DMS153 (cell line): ENCODE measurements around the gene ARHGAP42.
"Not testable (repeated sequence)": the region's sequence is repeated elsewhere in the genome, so short reads cannot be mapped to it uniquely, and the experiment has no call there.

Experiments used
- DNase-seq: peaks from one replicate; lab custom pipeline; 2025; lab: John Stamatoyannopoulos, UW

ARHGAP42 gene

GRCh38 chr11:100872951-100873740, 186.1 kb downstream of the ARHGAP42 start:
- DNase-seq: no peak

DNA sequence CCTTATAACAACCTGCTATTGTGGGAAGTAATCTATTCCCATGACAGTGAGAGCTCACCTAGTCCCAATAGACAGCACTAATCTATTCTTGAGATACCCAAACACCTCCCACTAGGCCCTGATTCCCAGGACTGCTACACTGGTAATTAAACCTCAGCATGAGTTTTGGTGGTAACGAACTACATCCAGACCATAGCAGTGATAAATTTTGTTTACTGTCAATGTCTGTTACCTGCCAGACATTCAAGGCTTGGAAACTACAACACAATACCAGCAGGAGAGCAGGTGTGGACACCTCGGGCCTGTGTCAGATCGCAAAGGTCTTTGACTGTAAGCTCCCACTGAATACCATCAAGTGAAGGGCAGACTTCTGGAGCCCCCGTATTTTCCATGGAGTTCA, 187.1 kb downstream of the ARHGAP42 start:
- DNase-seq: no peak

GRCh38 chr11:100875521-100875869, 188.4 kb downstream of the ARHGAP42 start:
- DNase-seq: no peak

GRCh38 chr11:100876815-100877520, 189.9 kb downstream of the ARHGAP42 start:
- no peak for DNase-seq

GRCh38 chr11:100878474-100878873, 191.4 kb downstream of the ARHGAP42 start:
- DNase-seq: no peak

GRCh38 chr11:100882957-100883356, 195.9 kb downstream of the ARHGAP42 start:
- no peak for DNase-seq

DNA sequence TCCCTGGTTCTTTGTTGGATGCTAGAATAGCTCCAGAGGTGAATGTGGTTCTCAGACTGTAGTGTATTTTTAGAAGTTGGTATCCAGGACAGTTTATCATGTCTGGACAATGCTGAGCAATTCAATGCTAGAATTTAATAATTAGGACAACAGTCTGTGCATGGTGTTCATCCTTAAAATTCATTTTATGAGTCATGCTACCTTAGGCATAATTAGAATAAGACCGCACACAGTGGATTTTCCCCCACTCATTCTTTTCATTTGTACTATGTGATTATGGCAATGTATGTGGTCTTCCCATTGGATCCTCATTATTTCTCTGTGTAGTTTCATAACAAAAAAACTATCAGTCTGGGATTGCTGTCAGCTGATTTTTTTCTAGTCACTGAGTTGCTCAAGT, 196.7 kb downstream of the ARHGAP42 start:
- no peak for DNase-seq

GRCh38 chr11:100887659-100888058, 200.6 kb downstream of the ARHGAP42 start:
- no peak for DNase-seq

DNA sequence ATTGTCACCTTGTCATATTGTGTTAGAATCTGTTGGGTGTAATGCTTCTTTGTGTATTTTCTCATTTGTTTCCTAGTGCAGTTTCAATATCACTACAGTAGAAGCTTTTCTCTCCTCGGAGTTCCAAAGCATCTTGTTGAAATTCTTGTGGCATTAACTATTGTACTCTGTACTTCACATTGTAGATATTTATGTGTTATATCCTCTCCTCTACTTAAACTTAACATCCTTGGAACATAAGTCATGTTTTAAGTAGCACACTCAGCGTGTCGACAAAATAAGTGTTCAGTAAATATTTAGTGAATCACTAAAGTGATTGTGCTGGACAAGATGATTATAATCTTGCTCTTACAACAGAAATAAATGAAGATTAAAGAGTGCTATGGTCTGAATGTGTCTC, 201.7 kb downstream of the ARHGAP42 start:
- DNase-seq: no peak

DNA sequence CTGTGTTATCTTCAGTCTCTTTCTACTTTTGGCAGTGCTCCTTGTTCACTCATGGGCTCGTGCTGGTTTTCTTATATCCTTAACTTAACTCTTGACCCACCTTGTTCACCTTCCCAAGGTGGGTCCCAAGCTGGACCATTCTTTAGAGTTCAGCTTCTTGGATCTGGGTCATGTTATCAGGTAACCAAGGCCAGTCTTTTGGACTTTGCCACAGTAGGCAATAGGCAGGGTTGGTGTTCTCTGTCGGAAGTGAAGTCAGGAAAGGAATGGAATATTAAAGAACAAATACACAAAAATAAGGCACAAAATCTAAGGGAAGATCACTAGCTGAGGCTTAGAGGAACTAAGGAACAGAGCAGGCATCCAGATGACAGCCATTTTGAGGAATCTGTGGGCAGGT, 202.7 kb downstream of the ARHGAP42 start:
- DNase-seq: no peak

DNA sequence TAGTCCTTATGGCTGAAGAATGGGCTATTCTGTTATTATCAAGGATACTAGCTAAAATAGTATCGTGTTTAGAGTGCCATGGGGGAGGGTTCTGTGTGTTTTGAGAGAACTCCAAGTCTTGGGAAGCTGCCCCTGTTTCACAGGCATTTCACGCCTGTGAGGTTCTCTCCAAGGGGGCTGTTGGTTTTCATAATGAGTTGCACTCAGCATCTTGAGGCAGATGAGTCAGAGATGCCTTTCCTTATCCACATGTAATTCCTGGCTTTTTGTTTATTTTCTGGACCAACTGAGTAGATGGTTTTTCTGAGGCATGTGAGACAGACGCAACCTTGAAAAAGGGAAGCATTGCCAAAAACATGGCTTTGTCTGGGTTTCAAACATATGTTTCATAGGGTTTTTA, 203.7 kb downstream of the ARHGAP42 start:
- DNase-seq: no peak

DNA sequence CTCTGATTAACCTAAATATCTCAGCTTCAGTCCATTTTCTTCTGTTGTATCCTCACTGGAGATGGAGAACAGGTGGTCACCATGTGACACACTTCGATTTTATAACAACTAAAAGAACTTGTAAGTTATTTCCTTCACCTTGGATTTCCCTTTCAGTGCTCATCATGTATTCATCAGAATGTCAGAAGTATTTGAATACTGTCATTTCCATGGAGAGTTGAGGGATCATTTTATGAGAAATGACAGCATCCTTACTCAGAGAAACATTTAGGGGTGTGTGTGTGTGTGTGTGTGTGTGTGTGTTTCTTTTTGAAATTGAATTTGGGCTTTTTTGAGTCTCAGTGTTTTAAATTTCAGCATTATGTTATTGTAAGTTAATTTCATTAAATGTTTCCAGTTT, 205.8 kb downstream of the ARHGAP42 start:
- DNase-seq: no peak

DNA sequence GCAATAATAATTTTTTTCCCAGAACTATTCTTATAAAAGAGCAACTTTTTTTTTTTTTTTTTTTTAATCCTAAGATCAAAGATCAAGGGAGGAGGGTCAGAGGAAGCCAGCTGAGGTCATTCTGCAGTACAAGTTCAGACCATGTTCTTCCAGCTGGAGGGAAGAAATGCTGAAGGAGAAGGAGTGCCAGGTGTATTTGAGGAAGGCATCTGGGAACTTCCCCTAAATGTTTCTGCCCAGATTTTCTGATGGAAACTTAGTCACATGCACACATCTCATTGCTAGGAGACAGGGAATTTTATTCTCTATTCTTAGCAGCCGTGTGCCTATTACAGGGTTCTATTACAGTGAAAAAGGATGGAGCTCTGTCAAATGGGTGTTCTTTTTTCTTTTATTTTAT, 208.4 kb downstream of the ARHGAP42 start:
- no peak for DNase-seq

DNA sequence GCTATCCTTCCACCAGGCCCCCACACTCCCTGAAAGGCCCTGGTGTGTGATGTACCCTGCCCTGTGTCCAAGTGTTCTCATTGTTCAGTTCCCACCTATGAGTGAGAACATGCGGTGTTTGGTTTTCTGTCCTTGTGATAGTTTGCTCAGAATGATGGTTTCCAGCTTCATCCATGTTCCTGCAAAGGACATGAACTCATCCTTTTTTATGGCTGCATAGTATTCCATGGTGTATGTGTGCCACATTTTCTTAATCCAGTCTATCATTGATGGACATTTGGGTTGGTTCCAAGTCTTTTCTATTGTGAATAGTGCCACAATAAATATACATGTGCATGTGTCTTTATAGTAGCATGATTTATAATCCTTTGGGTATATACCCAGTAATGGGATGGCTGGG, 208.9 kb downstream of the ARHGAP42 start:
- not testable (repeated sequence) for DNase-seq

DNA sequence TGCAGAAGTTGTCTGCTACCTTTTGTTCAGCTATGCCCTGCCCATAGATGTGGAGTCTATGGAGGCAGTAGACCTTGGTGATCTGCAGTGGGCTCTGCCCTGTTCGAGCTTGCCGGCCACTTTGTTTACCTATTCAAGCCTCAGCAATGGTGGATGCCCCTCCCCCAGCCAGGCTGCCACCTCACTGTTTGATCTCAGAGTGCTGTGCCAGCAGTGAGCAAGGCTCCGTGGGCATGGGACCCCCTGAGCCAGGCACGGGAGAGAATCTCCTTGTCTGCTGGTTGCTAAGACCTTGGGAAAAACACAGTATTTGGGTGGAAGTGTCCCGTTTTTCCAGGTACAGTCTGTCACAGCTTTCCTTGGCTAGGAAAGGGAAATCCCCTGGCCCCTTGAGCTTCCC, 214.4 kb downstream of the ARHGAP42 start:
- DNase-seq: not testable (repeated sequence)

- DNase-seq: no peak
Observed at GRCh38 chr11:100902454-100903141, 215.5 kb downstream of the ARHGAP42 start.

- no peak for DNase-seq
Observed at GRCh38 chr11:100903284-100903683, 216.2 kb downstream of the ARHGAP42 start.

DNA sequence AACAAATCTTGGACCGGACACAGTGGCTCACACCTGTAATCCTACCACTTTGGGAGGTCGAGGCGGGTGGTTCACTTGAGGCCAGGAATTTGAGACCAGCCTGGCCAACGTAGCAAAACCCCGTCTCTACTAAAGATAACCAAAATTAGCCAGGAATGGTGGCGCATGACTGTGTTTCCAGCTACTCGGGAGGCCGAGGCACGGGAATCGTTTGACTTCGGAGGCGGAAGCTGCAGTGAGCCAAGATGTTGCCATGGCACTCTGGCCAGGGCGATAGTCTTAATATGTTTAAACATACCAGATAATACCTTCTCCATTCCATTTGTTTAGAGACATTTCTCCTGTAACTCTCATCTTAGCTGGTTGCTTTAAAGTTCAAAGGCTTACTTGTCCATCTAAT, 218.6 kb downstream of the ARHGAP42 start:
- DNase-seq: no peak

DNA sequence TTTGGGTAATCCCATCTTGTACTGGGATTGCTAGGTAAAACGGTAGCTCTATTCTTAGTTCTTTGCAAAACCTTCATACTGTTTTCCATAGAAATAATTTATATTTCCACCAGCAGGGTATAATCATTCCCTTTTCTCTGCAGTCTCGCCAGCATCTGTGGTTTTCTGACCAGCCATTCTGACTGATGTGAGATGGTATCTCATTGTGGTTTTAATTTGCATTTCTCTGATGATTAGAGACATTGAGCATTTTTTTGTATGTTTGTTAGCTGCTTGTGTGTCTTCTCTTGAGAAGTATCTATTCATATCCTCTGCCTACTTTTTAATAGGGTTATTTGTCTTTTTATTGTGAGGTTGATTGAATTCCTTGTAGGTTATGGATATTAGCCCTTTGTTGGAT, 221.7 kb downstream of the ARHGAP42 start:
- DNase-seq: no peak

DNA sequence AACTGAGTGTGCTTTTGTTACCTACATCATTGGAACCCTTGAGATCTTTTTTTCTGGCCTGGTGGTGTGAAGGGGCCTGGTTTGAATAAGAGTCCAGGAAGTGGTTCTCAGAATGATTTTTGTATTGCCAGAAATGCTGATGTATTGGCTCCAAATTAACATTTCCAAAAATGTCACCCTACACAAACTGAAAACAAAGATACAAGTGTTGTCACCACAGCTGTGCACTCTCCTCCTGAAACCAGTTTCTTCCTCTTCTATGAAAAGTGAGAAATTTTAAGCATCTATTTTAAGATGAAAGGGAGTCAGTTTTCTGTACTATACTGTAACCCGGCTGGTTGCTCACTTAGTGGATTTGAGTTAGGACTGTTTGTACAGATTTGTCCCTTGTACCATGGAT, 223.7 kb downstream of the ARHGAP42 start:
- DNase-seq: no peak

DNA sequence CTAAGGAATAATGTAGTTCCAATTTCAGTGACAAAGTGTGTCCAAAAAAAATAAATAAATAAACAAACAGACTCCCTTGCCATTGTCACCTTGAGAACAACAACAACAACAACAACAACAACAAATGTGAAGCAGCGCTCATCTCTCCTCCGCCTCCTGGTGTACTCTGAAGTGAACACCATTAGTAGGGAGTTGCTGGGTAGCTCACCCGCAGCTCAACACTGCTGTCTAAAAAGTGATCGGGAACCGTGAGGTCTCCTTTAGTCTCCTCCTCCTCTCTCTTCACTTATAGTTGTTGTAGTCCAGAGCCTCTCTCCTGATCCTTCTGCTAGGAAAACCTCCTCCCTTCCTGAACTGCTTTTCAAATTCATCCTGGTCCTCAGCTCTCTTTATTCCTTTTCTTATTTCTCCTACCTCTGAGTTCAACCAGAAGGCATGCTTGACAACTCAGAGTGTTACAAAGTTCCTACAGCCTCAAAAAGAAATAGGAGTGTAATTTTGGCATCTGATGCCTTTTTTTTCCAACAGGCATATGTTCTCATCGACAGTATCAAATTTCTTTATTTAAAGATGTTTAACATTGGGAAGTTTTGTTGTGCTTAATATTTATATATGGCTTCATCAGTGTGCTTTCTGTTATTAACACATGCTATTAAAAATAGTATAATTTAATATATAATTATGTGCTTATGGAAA, 227.5 kb downstream of the ARHGAP42 start:
- DNase-seq: no peak
